Astrocyte (in vitro differentiated cells and primary cell): ENCODE measurements around the gene ARMC12. TPM values are rescaled to one million over a fixed set of nuclear protein-coding genes. Genes with fewer than 3 reads are reported as not detected.
"Not testable (repeated sequence)": the region's sequence is repeated elsewhere in the genome, so short reads cannot be mapped to it uniquely, and the experiment has no call there.

Source experiments
- DNase-seq: peaks from one replicate; pipeline ENCODE4 v3.0.0-alpha.2; 2010; ENCODE audit warnings: low read depth
- FAIRE-seq: peaks from 2 replicates; lab custom pipeline; 2011; peaks lifted over from hg19 to GRCh38; lab: Jason Lieb, UNC
- H2AFZ ChIP-seq: 2 replicates; pipeline ENCODE4 v1.6.0; 2012; ENCODE audit warnings: low read depth, low read length, inconsistent platforms
- H3K27ac ChIP-seq: 2 replicates; pipeline ENCODE4 v1.5.1; 2011; ENCODE audit warnings: low read depth, low read length, inconsistent platforms
- H3K27me3 ChIP-seq: 2 replicates; pipeline ENCODE4 v1.6.0; 2011; ENCODE audit warnings: low read length, inconsistent platforms; ENCODE audit not compliant: insufficient read depth
- H3K36me3 ChIP-seq: 2 replicates; pipeline ENCODE4 v1.5.1; 2011; ENCODE audit warnings: low read length, inconsistent platforms; ENCODE audit not compliant: insufficient read depth
- H3K4me1 ChIP-seq: 2 replicates; pipeline ENCODE4 v1.5.1; 2011; ENCODE audit warnings: low read length, inconsistent platforms; ENCODE audit not compliant: insufficient read depth
- H3K4me2 ChIP-seq: 2 replicates; pipeline ENCODE4 v1.6.0; 2012; ENCODE audit warnings: low read length, inconsistent platforms
- H3K4me3 ChIP-seq: 2 replicates; pipeline ENCODE4 v1.5.1; 2011; ENCODE audit warnings: low read depth, mild to moderate bottlenecking, low read length, inconsistent platforms; ENCODE audit not compliant: insufficient read depth
- H3K79me2 ChIP-seq: 2 replicates; pipeline ENCODE4 v1.6.0; 2012; ENCODE audit warnings: mild to moderate bottlenecking, low read length, inconsistent platforms; ENCODE audit not compliant: insufficient read depth
- H3K9ac ChIP-seq: 2 replicates; pipeline ENCODE4 v1.6.0; 2012; ENCODE audit warnings: mild to moderate bottlenecking, low read length, inconsistent platforms
- H3K9me3 ChIP-seq: 2 replicates; pipeline ENCODE4 v1.5.1; 2012; ENCODE audit warnings: low read depth, mild to moderate bottlenecking, low read length, inconsistent platforms; ENCODE audit not compliant: insufficient read depth
- H4K20me1 ChIP-seq: 2 replicates; pipeline ENCODE4 v1.6.0; 2012; ENCODE audit warnings: low read length, inconsistent platforms; ENCODE audit not compliant: insufficient read depth
- H3K27ac Mint-ChIP-seq: one replicate; pipeline ENCODE4 v1.8.0; 2021; ENCODE audit warnings: mild to moderate bottlenecking, mixed read lengths; ENCODE audit not compliant: unreplicated experiment
- H3K27me3 Mint-ChIP-seq: one replicate; pipeline ENCODE4 v1.8.0; 2021; ENCODE audit warnings: low read depth, mixed read lengths; ENCODE audit not compliant: unreplicated experiment
- H3K36me3 Mint-ChIP-seq: one replicate; pipeline ENCODE4 v1.8.0; 2021; ENCODE audit warnings: low read depth, mixed read lengths; ENCODE audit not compliant: unreplicated experiment
- H3K4me1 Mint-ChIP-seq: one replicate; pipeline ENCODE4 v1.8.0; 2021; ENCODE audit warnings: low read depth, mixed read lengths; ENCODE audit not compliant: unreplicated experiment
- H3K4me3 Mint-ChIP-seq: one replicate; pipeline ENCODE4 v1.8.0; 2021; ENCODE audit warnings: mild to moderate bottlenecking, moderate library complexity, mixed read lengths; ENCODE audit not compliant: unreplicated experiment
- H3K9me3 Mint-ChIP-seq: one replicate; pipeline ENCODE4 v1.8.0; 2021; ENCODE audit warnings: mild to moderate bottlenecking, mixed read lengths; ENCODE audit not compliant: unreplicated experiment
- EZH2 ChIP-seq: IDR thresholded peaks from 2 replicates; pipeline ENCODE4 v1.6.1; 2012; ENCODE audit warnings: mild to moderate bottlenecking, low read length, inconsistent platforms; ENCODE audit not compliant: insufficient read depth
- total RNA-seq: library from RNA; stranded (reverse); gene quantifications from 2 replicates; pipeline ENCODE4 v1.2.1, GENCODE V29; 2021
- TF ChIP-seq, protein P1 (sequence below): IDR thresholded peaks from 2 replicates; pipeline ENCODE4 v1.5.1; 2011; ENCODE audit warnings: low read depth, mild to moderate bottlenecking, inconsistent platforms, low read length, moderate library complexity; ENCODE audit not compliant: insufficient read depth

Gene ARMC12
- total RNA-seq, 1 donor from 2014 or later = 0.25 TPM

DNA sequence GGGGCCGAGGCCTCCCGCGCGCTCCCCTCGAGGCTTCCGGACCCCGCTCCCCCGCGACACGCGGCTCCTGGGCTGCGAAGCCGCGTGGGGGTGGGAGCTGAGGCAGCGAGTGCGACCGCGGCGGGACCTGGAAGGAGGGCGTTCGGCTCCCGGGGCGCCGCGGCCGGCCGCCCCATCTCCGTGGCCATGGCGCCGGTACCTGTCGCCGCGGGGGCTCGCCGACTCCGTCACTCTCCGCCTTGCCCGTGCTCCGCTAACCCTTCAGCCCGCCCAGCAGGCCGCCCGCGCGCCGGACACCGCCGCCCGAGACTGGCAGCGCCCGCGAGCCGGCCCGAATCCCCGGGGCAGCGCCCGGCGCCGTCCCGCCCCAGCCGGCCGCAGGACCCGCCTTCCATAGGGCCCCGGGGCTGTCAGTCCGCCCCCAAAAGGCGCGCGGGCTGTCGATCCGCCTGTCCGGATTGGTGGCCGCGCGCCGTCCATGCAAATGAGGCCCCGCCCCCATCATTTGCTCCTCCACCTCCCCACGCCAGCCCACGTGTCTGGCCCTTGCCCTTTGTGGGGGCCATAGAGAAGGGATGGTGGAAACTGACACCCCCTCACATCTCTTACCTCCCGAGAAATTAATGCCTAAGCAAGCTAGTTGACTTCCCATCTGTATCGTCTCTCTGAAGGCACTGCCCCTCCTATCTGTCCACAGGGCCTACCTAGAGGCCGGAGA lies 48.1 kb upstream of the ARMC12 start, which contains the start of gene FKBP5:
Gene FKBP5 (minus strand): TSS at position 311 of the 718 bp plus-strand sequence. CDS start 46,091 bp downstream, outside the sequence.
- H3K4me3 Mint-ChIP-seq = peak within 1 kb of the TSS; percentile 90
- Histone ChIP-seq H3K9ac (peak within 1 kb of the TSS; percentile 74), H3K27ac (peak within 1 kb of the TSS; percentile 26), H3K27me3 (no peaks in the 10 kb centered on the region), H3K4me2 (peak within 1 kb of the TSS; percentile 100), H3K4me1 (peaks cover 3% of the 10 kb centered on the region), H3K9me3 (no peaks in the 10 kb centered on the region), H3K79me2 (no peaks in the 10 kb centered on the region), H3K36me3 (no peaks in the 10 kb centered on the region), H3K4me3 (peak within 1 kb of the TSS; percentile 82), H4K20me1 (no peaks in the 10 kb centered on the region), H2AFZ (peak within 1 kb of the TSS; percentile 87)
- no peaks in the 10 kb centered on the region for H3K9me3 Mint-ChIP-seq
- H3K27me3 Mint-ChIP-seq = no peaks in the 10 kb centered on the region
- DNase-seq (peak; percentile 73), FAIRE-seq (no peak)
- peaks cover 3% of the 10 kb centered on the region for H3K4me1 Mint-ChIP-seq
- no peak for TF ChIP-seq EZH2
- TF ChIP-seq, protein P1, sequence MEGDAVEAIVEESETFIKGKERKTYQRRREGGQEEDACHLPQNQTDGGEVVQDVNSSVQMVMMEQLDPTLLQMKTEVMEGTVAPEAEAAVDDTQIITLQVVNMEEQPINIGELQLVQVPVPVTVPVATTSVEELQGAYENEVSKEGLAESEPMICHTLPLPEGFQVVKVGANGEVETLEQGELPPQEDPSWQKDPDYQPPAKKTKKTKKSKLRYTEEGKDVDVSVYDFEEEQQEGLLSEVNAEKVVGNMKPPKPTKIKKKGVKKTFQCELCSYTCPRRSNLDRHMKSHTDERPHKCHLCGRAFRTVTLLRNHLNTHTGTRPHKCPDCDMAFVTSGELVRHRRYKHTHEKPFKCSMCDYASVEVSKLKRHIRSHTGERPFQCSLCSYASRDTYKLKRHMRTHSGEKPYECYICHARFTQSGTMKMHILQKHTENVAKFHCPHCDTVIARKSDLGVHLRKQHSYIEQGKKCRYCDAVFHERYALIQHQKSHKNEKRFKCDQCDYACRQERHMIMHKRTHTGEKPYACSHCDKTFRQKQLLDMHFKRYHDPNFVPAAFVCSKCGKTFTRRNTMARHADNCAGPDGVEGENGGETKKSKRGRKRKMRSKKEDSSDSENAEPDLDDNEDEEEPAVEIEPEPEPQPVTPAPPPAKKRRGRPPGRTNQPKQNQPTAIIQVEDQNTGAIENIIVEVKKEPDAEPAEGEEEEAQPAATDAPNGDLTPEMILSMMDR = no peak
- H3K27ac Mint-ChIP-seq = peak within 1 kb of the TSS; percentile 16
- no peaks in the 10 kb centered on the region for H3K36me3 Mint-ChIP-seq

DNA sequence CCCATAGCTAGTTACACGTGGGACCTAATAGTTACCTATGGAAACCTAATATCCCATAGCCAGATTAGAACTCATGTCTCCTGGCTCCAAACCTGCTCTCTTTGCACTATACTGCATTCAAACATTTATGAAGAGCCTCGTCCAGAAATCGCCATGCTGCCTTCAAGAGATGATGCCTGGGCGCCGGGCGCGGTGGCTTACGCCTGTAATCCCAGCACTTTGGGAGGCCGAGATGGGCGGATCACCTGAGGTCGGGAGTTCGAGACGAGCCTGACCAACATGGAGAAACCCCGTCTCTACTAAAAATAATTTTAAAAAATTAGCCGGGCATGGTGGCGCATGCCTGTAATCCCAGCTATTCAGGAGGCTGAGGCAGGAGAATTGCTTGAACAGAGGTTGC lies 46.8 kb upstream of the ARMC12 start:
- H3K4me1 Mint-ChIP-seq, H3K27ac ChIP-seq, H3K9me3 ChIP-seq, H3K9ac ChIP-seq, H3K79me2 ChIP-seq, H3K27me3 Mint-ChIP-seq, H3K27ac Mint-ChIP-seq, FAIRE-seq, H4K20me1 ChIP-seq, H3K36me3 Mint-ChIP-seq, H3K36me3 ChIP-seq, H3K4me1 ChIP-seq, H3K27me3 ChIP-seq, DNase-seq, H3K4me3 ChIP-seq, H3K4me2 ChIP-seq, H3K9me3 Mint-ChIP-seq, H2AFZ ChIP-seq: not testable (repeated sequence)
- peak overlapping the region; percentile 68 for H3K4me3 Mint-ChIP-seq

DNA sequence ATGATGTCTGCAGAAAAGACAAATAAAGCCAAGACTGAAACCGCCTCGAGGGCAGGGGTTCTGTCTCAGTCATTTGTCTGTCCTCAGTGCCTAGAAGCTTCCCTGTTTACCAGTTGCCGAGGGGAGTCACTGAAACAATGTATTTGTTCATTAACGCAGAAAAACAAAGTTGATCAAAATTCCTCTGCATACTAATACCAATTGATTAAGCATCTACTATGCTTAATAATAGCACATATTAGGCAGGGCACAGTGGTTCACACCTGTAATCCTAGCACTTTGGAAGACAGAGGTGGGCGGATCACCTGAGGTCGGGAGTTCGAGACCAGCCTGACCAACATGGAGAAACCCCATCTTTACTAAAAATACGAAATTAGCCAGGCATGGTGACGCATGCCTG lies 46.3 kb upstream of the ARMC12 start:
- Histone ChIP-seq H3K4me1 (peaks cover 3% of the 10 kb centered on the region), H2AFZ (no peak overlapping the region), H3K27me3 (no peaks in the 10 kb centered on the region), H4K20me1 (no peaks in the 10 kb centered on the region), H3K4me3 (no peak overlapping the region), H3K9me3 (no peaks in the 10 kb centered on the region), H3K36me3 (no peaks in the 10 kb centered on the region), H3K79me2 (no peaks in the 10 kb centered on the region), H3K9ac (no peak overlapping the region), H3K4me2 (no peak overlapping the region), H3K27ac (no peak overlapping the region)
- DNase-seq = no peak
- no peak for FAIRE-seq
- H3K4me1 Mint-ChIP-seq = peaks cover 3% of the 10 kb centered on the region
- H3K9me3 Mint-ChIP-seq = peaks cover 6% of the 10 kb centered on the region
- H3K4me3 Mint-ChIP-seq = no peak overlapping the region
- H3K27me3 Mint-ChIP-seq = no peaks in the 10 kb centered on the region
- no peak overlapping the region for H3K27ac Mint-ChIP-seq
- H3K36me3 Mint-ChIP-seq = no peaks in the 10 kb centered on the region
- TF ChIP-seq EZH2 = no peak
- TF ChIP-seq, protein P1 = no peak
